ENCODE measurements around the gene CLCN2.

CLCN2 gene

DNA sequence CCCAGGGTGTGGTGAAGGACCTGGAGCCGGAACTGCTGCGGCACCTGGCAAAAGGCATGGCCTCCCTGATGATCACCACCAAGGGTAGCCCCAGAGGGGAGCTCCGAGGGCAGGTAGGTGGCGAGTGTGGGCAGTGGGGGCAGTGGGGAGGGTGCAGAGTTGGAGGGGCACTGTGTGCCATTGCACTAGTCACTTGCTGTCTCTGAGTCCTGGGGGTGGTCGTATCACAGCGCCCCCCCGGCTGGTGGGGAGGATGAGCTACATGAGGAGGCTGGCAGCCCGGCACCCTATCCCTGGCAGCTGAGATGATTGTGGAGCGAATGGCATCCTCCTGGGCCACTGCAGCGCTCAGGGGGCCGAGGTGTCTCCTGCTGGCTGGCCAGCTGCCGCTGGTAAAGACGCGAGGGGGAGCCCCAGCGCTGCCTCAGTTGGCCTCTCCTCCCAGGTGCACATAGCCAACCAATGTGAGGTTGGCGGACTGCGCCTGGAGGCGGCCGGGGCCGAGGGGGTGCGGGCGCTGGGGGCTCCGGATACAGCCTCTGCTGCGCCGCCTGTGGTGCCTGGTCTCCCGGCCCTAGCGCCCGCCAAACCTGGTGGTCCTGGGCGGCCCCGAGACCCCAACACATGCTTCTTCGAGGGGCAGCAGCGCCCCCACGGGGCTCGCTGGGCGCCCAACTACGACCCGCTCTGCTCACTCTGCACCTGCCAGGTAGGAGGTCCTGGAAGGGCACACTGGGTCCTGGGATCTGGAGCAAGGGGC, 24.8 kb upstream of the CLCN2 start:
- Histone ChIP-seq H3K4me1 (ENCODE audit: control insufficient read depth, insufficient read depth, low read length) (no peaks in the 10 kb centered on the region), H3K27me3 (ENCODE audit: control insufficient read depth, insufficient read depth, low read length) (peaks cover 4% of the 10 kb centered on the region), H3K36me3 (ENCODE audit: control insufficient read depth, insufficient read depth, low read length) (no peaks in the 10 kb centered on the region), H3K9ac (ENCODE audit: low read length) (no peak overlapping the region), H3K27ac (ENCODE audit: low read depth, low read length) (no peak overlapping the region), H3K4me3 (ENCODE audit: low read length) (no peak overlapping the region)

- no peaks in the 10 kb centered on the region for H3K36me3 ChIP-seq (ENCODE audit: control insufficient read depth, insufficient read depth, low read length)
- H3K27ac ChIP-seq (ENCODE audit: low read depth, low read length): no peak overlapping the region
- peaks cover 9% of the 10 kb centered on the region for H3K27me3 ChIP-seq (ENCODE audit: control insufficient read depth, insufficient read depth, low read length)
- H3K9ac ChIP-seq (ENCODE audit: low read length): no peak overlapping the region
- H3K4me1 ChIP-seq (ENCODE audit: control insufficient read depth, insufficient read depth, low read length): no peaks in the 10 kb centered on the region
- H3K4me3 ChIP-seq (ENCODE audit: low read length): no peak overlapping the region
Observed at GRCh38 chr3:184384856-184385422, 23.5 kb upstream of the CLCN2 start.

DNA sequence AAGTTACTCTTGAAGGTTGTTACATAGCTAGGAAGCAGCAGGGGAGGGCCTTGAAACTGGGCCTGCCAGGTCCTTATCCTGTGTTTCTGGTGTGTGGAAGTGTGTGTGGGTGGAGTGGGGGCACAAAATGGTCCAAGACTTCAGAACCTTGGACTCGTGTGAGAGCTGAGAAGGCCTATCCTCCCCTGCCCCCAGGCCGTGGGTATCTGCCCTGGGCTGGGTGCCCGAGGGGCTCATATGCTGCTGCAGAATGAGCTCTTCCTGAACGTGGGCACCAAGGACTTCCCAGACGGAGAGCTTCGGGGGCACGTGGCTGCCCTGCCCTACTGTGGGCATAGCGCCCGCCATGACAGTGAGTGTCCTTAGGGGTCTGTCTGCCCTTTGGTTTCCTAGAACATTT, 22.9 kb upstream of the CLCN2 start:
- no peaks in the 10 kb centered on the region for H3K4me1 ChIP-seq (ENCODE audit: control insufficient read depth, insufficient read depth, low read length)
- H3K4me3 ChIP-seq (ENCODE audit: low read length): no peak overlapping the region
- no peak overlapping the region for H3K27ac ChIP-seq (ENCODE audit: low read depth, low read length)
- peaks cover 11% of the 10 kb centered on the region for H3K27me3 ChIP-seq (ENCODE audit: control insufficient read depth, insufficient read depth, low read length)
- no peak overlapping the region for H3K9ac ChIP-seq (ENCODE audit: low read length)
- no peaks in the 10 kb centered on the region for H3K36me3 ChIP-seq (ENCODE audit: control insufficient read depth, insufficient read depth, low read length)

- Histone ChIP-seq H3K27me3 (ENCODE audit: control insufficient read depth, insufficient read depth, low read length) (peaks cover 21% of the 10 kb centered on the region), H3K4me3 (ENCODE audit: low read length) (no peak overlapping the region), H3K4me1 (ENCODE audit: control insufficient read depth, insufficient read depth, low read length) (peaks cover 5% of the 10 kb centered on the region), H3K27ac (ENCODE audit: low read depth, low read length) (no peak overlapping the region), H3K36me3 (ENCODE audit: control insufficient read depth, insufficient read depth, low read length) (no peaks in the 10 kb centered on the region), H3K9ac (ENCODE audit: low read length) (no peak overlapping the region)
Observed at GRCh38 chr3:184383033-184383740, 21.8 kb upstream of the CLCN2 start.

- peaks cover 7% of the 10 kb centered on the region for H3K4me1 ChIP-seq (ENCODE audit: control insufficient read depth, insufficient read depth, low read length)
- no peak overlapping the region for H3K4me3 ChIP-seq (ENCODE audit: low read length)
- H3K9ac ChIP-seq (ENCODE audit: low read length): no peak overlapping the region
- peaks cover 25% of the 10 kb centered on the region for H3K27me3 ChIP-seq (ENCODE audit: control insufficient read depth, insufficient read depth, low read length)
- H3K36me3 ChIP-seq (ENCODE audit: control insufficient read depth, insufficient read depth, low read length): no peaks in the 10 kb centered on the region
- no peak overlapping the region for H3K27ac ChIP-seq (ENCODE audit: low read depth, low read length)
Observed at GRCh38 chr3:184382326-184383032, 21.1 kb upstream of the CLCN2 start.

DNA sequence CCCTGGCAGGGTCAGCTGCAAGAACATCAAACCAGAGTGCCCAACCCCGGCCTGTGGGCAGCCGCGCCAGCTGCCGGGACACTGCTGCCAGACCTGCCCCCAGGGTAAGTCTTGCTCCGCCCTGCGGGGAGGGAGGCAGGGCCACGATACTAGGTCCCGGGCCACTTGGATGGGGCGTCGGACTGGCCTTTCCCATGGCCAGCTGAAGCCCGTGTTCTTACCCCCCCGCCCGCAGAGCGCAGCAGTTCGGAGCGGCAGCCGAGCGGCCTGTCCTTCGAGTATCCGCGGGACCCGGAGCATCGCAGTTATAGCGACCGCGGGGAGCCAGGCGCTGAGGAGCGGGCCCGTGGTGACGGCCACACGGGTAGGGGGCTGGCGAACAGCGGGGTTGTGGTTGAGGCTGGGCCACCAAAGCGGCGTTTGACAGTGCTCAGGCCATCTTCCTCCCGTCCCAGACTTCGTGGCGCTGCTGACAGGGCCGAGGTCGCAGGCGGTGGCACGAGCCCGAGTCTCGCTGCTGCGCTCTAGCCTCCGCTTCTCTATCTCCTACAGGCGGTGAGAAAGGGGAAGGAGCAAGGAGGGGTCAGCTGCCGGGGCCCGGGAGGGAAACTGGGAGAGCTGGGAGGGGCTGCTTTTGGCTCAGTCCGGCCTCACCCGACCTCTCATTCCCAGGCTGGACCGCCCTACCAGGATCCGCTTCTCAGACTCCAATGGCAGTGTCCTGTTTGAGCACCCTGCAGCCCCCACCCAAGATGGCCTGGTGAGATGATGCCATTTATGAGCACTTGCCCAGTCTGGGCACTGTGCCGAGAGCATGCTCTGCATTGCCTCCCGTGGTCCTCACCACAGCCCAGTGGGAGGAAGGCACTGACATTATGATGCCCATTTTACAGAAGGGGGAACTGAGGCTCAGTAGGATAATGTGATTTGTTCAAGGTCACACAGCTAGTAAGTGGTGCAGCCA, 20.1 kb upstream of the CLCN2 start:
- Histone ChIP-seq H3K27ac (ENCODE audit: low read depth, low read length) (no peak overlapping the region), H3K36me3 (ENCODE audit: control insufficient read depth, insufficient read depth, low read length) (no peaks in the 10 kb centered on the region), H3K9ac (ENCODE audit: low read length) (no peak overlapping the region), H3K27me3 (ENCODE audit: control insufficient read depth, insufficient read depth, low read length) (peaks cover 27% of the 10 kb centered on the region), H3K4me3 (ENCODE audit: low read length) (peak overlapping the region; percentile 40), H3K4me1 (ENCODE audit: control insufficient read depth, insufficient read depth, low read length) (peaks cover 7% of the 10 kb centered on the region)

DNA sequence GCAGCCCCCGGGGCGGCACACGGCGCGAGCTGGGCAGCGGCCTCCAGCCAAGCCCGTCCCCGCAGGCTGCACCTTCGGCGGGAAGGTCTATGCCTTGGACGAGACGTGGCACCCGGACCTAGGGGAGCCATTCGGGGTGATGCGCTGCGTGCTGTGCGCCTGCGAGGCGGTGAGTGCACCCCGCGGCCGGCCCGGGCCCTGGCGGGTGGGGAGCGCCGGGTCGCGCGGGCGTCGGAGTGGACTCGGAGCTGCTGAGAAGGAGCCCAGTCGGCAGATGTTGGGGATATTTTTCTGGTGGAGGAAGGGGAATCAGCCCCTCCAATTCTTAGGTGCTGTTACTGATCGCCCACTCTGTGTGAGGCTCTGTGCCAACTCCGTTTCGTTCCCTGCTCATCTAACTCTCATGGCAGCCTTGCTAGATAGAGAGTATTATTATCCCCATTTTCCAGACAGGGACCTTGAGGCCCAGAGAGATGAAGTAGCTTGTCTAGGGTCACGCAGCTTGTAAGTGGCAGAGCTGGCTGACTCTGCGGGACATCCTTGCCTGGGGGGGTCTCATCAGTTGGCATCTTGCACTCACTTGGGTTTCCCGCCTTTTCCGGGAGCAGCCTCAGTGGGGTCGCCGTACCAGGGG, 19.3 kb upstream of the CLCN2 start:
- Histone ChIP-seq H3K4me1 (ENCODE audit: control insufficient read depth, insufficient read depth, low read length) (peaks cover 7% of the 10 kb centered on the region), H3K9ac (ENCODE audit: low read length) (no peak overlapping the region), H3K27ac (ENCODE audit: low read depth, low read length) (no peak overlapping the region), H3K36me3 (ENCODE audit: control insufficient read depth, insufficient read depth, low read length) (no peaks in the 10 kb centered on the region), H3K4me3 (ENCODE audit: low read length) (peak overlapping the region; percentile 40), H3K27me3 (ENCODE audit: control insufficient read depth, insufficient read depth, low read length) (peaks cover 27% of the 10 kb centered on the region)

GRCh38 chr3:184380185-184380626, 18.8 kb upstream of the CLCN2 start:
- Histone ChIP-seq H3K27ac (ENCODE audit: low read depth, low read length) (no peak overlapping the region), H3K4me1 (ENCODE audit: control insufficient read depth, insufficient read depth, low read length) (peaks cover 7% of the 10 kb centered on the region), H3K36me3 (ENCODE audit: control insufficient read depth, insufficient read depth, low read length) (no peaks in the 10 kb centered on the region), H3K9ac (ENCODE audit: low read length) (no peak overlapping the region), H3K27me3 (ENCODE audit: control insufficient read depth, insufficient read depth, low read length) (peaks cover 27% of the 10 kb centered on the region), H3K4me3 (ENCODE audit: low read length) (peak overlapping the region; percentile 40)

GRCh38 chr3:184379358-184380184, 18.2 kb upstream of the CLCN2 start, which contains the start of gene CHRD:
TSS of gene CHRD (plus strand) at chr3:184380054. CDS start at chr3:184380319, 265 bp downstream.
- Histone ChIP-seq H3K36me3 (ENCODE audit: control insufficient read depth, insufficient read depth, low read length) (no peaks in the 10 kb centered on the region), H3K9ac (ENCODE audit: low read length) (peak within 1 kb of the TSS; percentile 53), H3K27ac (ENCODE audit: low read depth, low read length) (peak within 1 kb of the TSS; percentile 63), H3K4me1 (ENCODE audit: control insufficient read depth, insufficient read depth, low read length) (peaks cover 7% of the 10 kb centered on the region), H3K4me3 (ENCODE audit: low read length) (peak within 1 kb of the TSS; percentile 40), H3K27me3 (ENCODE audit: control insufficient read depth, insufficient read depth, low read length) (peaks cover 27% of the 10 kb centered on the region)

DNA sequence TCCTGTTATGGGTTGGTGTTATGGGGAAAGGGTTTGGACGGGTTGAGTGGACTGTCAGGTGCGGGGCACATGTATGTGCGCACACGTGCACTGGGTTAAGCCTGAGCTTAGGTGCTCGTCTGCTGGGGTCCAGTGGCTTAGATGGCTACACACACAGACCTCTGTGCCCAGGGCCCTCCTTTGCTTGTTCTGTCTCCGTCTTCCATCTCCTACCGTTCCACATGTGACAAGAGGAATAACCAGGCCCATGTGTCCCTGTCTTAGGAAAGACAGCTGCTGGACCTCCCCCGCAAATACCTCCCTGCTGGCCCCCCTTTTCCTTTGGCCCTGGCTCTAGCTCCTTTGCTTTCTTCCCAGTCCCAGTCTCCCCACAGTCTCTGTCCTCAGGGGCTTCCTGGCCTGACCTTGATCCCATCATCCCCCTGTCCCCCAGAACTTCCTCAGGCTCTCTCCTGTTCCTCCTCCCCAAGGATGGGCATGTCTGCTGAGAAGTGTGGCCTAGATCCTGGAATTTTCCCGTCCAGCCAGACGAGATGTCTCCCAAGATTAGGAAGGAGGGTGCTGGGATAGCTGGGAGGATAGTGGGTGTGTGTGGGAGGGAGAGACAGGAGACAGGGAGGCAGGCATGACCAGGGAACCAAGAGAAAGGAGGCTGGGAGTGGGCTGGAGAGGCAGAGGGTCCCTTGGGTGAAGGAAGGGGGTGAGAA, 17.4 kb upstream of the CLCN2 start:
- Histone ChIP-seq H3K4me1 (ENCODE audit: control insufficient read depth, insufficient read depth, low read length) (peaks cover 7% of the 10 kb centered on the region), H3K4me3 (ENCODE audit: low read length) (peak overlapping the region; percentile 35), H3K36me3 (ENCODE audit: control insufficient read depth, insufficient read depth, low read length) (no peaks in the 10 kb centered on the region), H3K27ac (ENCODE audit: low read depth, low read length) (peak overlapping the region; percentile 63), H3K9ac (ENCODE audit: low read length) (peak overlapping the region; percentile 53), H3K27me3 (ENCODE audit: control insufficient read depth, insufficient read depth, low read length) (peaks cover 27% of the 10 kb centered on the region)

Measured in rectal smooth muscle tissue (tissue), 1 donor.